Measurements from ENCODE around the gene CCNB2.

Gene CCNB2

GRCh38 chr15:59169251-59169708 is 64.3 kb downstream of the CCNB2 start:
- no peak for DNase-seq

- DNase-seq = peak; percentile 42
Observed at GRCh38 chr15:59170295-59171066, 65.5 kb downstream of the CCNB2 start.

GRCh38 chr15:59171067-59171397 is 66.1 kb downstream of the CCNB2 start:
- DNase-seq = no peak

GRCh38 chr15:59172289-59172901 is 67.4 kb downstream of the CCNB2 start:
- no peak for DNase-seq

GRCh38 chr15:59173194-59173593 is 68.2 kb downstream of the CCNB2 start:
- no peak for DNase-seq

- DNase-seq = no peak
Observed at GRCh38 chr15:59174151-59174834, 69.3 kb downstream of the CCNB2 start.

Data from NCI-H510A (cell line).